ENCODE measurements around the gene PTPRC.
"Not testable (repeated sequence)": the region's sequence is repeated elsewhere in the genome, so short reads cannot be mapped to it uniquely, and the experiment has no call there.

The PTPRC gene

GRCh38 chr1:198638894-198639635, at the start of gene PTPRC:
Gene PTPRC, plus strand, starts transcription at chr1:198639040. Its CDS starts 229 bp downstream, at chr1:198639269.
- Histone ChIP-seq H3K4me3 (peak within 1 kb of the TSS in 5 of 10 experiments; percentile 55 to 80 (median 69); a peak in 10 of 20 replicates), H3K27ac (peak within 1 kb of the TSS in 8 of 11 experiments; percentile 5 to 98 (median 78); a peak in 15 of 22 replicates), H3K9ac (peak within 1 kb of the TSS in 5 of 11 experiments; percentile 63 to 94 (median 85); a peak in 10 of 22 replicates), H3K9me3 (replicated peaks in 1 of 11) (peaks cover 0 to 11% (median 0%) of the 10 kb centered on the region in 11 experiments; a peak in 4 of 22 replicates), H3K4me1 (peaks cover 9 to 67% (median 28%) of the 10 kb centered on the region in 10 experiments; a peak in 19 of 20 replicates), H3K36me3 (peaks cover 0 to 26% (median 0%) of the 10 kb centered on the region in 11 experiments; a peak in 6 of 22 replicates), H3K27me3 (no peaks in the 10 kb centered on the region), H3K4me2 (peak within 1 kb of the TSS in 10 of 11 experiments; percentile 29 to 79 (median 68); a peak in 18 of 22 replicates), H4K20me1 (peaks cover 0 to 28% (median 0%) of the 10 kb centered on the region in 11 experiments; a peak in 3 of 22 replicates)
- TF ChIP-seq Cebpa-rat (IDR thresholded peaks at IDR 0.05): no peak

- H3K27ac ChIP-seq: no peak overlapping the region
- H3K4me3 ChIP-seq: no peak overlapping the region
- H4K20me1 ChIP-seq: no peaks in the 10 kb centered on the region
- H3K27me3 ChIP-seq: no peaks in the 10 kb centered on the region
- TF ChIP-seq Cebpa-rat (IDR thresholded peaks at IDR 0.05): no peak
- H3K9ac ChIP-seq: no peak overlapping the region
- peaks cover 22 to 46% (median 36%) of the 10 kb centered on the region in 11 experiments for H3K9me3 ChIP-seq (replicated peaks in 1 of 11)
- no peaks in the 10 kb centered on the region for H3K36me3 ChIP-seq
- H3K4me1 ChIP-seq: peaks cover 3 to 6% (median 5%) of the 10 kb centered on the region in 10 experiments; a peak in 13 of 20 replicates
- no peak overlapping the region for H3K4me2 ChIP-seq
These were observed 48.4 kb upstream of the PTPRC start for GRCh38 chr1:198590454-198590853.

- peak overlapping the region in 8 of 11 experiments; percentile 16 to 43 (median 28); a peak in 14 of 22 replicates for H3K4me2 ChIP-seq
- no peaks in the 10 kb centered on the region; a peak in 1 of 22 replicates for H3K36me3 ChIP-seq
- H3K4me1 ChIP-seq: peaks cover 27 to 47% (median 42%) of the 10 kb centered on the region in 10 experiments
- H3K9ac ChIP-seq: no peak overlapping the region
- no peak for TF ChIP-seq Cebpa-rat (IDR thresholded peaks at IDR 0.05)
- no peaks in the 10 kb centered on the region for H4K20me1 ChIP-seq
- no peak overlapping the region for H3K4me3 ChIP-seq
- no peaks in the 10 kb centered on the region for H3K27me3 ChIP-seq
- no peak overlapping the region for H3K27ac ChIP-seq
- peaks cover 13 to 25% (median 17%) of the 10 kb centered on the region in 11 experiments for H3K9me3 ChIP-seq (replicated peaks in 1 of 11)
These were observed 43.1 kb upstream of the PTPRC start for GRCh38 chr1:198595765-198596164.

GRCh38 chr1:198597690-198598430, 41.0 kb upstream of the PTPRC start:
- Histone ChIP-seq H3K27me3 (no peaks in the 10 kb centered on the region), H3K9ac (peak overlapping the region in 3 of 11 experiments; percentile 10 to 39 (median 38); a peak in 2 of 22 replicates), H3K4me1 (peaks cover 40 to 50% (median 48%) of the 10 kb centered on the region in 10 experiments), H4K20me1 (no peaks in the 10 kb centered on the region), H3K4me3 (peak overlapping the region in 2 of 10 experiments; percentile 2 to 3; a peak in 2 of 20 replicates), H3K4me2 (peak overlapping the region; percentile 7 to 76 (median 65); a peak in 21 of 22 replicates), H3K9me3 (replicated peaks in 1 of 11) (peaks cover 9 to 29% (median 22%) of the 10 kb centered on the region in 11 experiments; a peak in 15 of 22 replicates), H3K27ac (peak overlapping the region in 9 of 11 experiments; percentile 52 to 80 (median 70); a peak in 18 of 22 replicates), H3K36me3 (no peaks in the 10 kb centered on the region; a peak in 1 of 22 replicates)
- TF ChIP-seq Cebpa-rat (IDR thresholded peaks at IDR 0.05): no peak

- H3K27ac ChIP-seq: peak overlapping the region in 9 of 11 experiments; percentile 52 to 80 (median 70); a peak in 19 of 22 replicates
These were observed 40.0 kb upstream of the PTPRC start for GRCh38 chr1:198598796-198599321.

GRCh38 chr1:198599749-198600148, 39.1 kb upstream of the PTPRC start:
- peaks cover 6 to 27% (median 21%) of the 10 kb centered on the region in 11 experiments; a peak in 15 of 22 replicates for H3K9me3 ChIP-seq (replicated peaks in 1 of 11)
- H3K4me2 ChIP-seq: peak overlapping the region in 9 of 11 experiments; percentile 52 to 76 (median 65); a peak in 17 of 22 replicates
- H3K27ac ChIP-seq: peak overlapping the region in 8 of 11 experiments; percentile 35 to 80 (median 72); a peak in 14 of 22 replicates
- no peak for TF ChIP-seq Cebpa-rat (IDR thresholded peaks at IDR 0.05)
- H3K9ac ChIP-seq: 0 out of 22 replicates have a peak overlapping the region, but pooled peaks of 1 of the 11 experiments have one; percentile 0
- H3K27me3 ChIP-seq: no peaks in the 10 kb centered on the region
- H3K4me3 ChIP-seq: no peak overlapping the region
- H3K4me1 ChIP-seq: peaks cover 41 to 55% (median 49%) of the 10 kb centered on the region in 10 experiments
- no peaks in the 10 kb centered on the region; a peak in 1 of 22 replicates for H3K36me3 ChIP-seq
- H4K20me1 ChIP-seq: no peaks in the 10 kb centered on the region

More at GRCh38 chr1:198598796-198599321, 40.0 kb upstream of the PTPRC start:
- TF ChIP-seq Cebpa-rat (IDR thresholded peaks at IDR 0.05): no peak
- peaks cover 7 to 27% (median 22%) of the 10 kb centered on the region in 11 experiments; a peak in 15 of 22 replicates for H3K9me3 ChIP-seq (replicated peaks in 1 of 11)
- H3K4me1 ChIP-seq: peaks cover 41 to 50% (median 48%) of the 10 kb centered on the region in 10 experiments
- H3K9ac ChIP-seq: peak overlapping the region in 5 of 11 experiments; percentile 10 to 53 (median 28); a peak in 6 of 22 replicates
- H3K36me3 ChIP-seq: no peaks in the 10 kb centered on the region; a peak in 1 of 22 replicates
- no peaks in the 10 kb centered on the region for H3K27me3 ChIP-seq
- no peak overlapping the region for H3K4me3 ChIP-seq
- H3K4me2 ChIP-seq: peak overlapping the region; percentile 52 to 76 (median 65)
- no peaks in the 10 kb centered on the region for H4K20me1 ChIP-seq

GRCh38 chr1:198600906-198601305, 37.9 kb upstream of the PTPRC start:
- Histone ChIP-seq H3K27ac (peak overlapping the region in 2 of 11 experiments; percentile 73 to 78; a peak in 1 of 22 replicates), H3K4me1 (peaks cover 38 to 56% (median 51%) of the 10 kb centered on the region in 10 experiments), H4K20me1 (no peaks in the 10 kb centered on the region), H3K9me3 (replicated peaks in 1 of 11) (peaks cover 6 to 27% (median 21%) of the 10 kb centered on the region in 11 experiments; a peak in 15 of 22 replicates), H3K36me3 (no peaks in the 10 kb centered on the region; a peak in 1 of 22 replicates), H3K4me2 (peak overlapping the region in 6 of 11 experiments; percentile 57 to 76 (median 68); a peak in 11 of 22 replicates), H3K27me3 (no peaks in the 10 kb centered on the region), H3K4me3 (no peak overlapping the region), H3K9ac (no peak overlapping the region)
- TF ChIP-seq Cebpa-rat (IDR thresholded peaks at IDR 0.05): no peak

GRCh38 chr1:198601310-198601709, 37.5 kb upstream of the PTPRC start:
- peak overlapping the region in 1 of 11 experiments; percentile 76; a peak in 3 of 22 replicates for H3K4me2 ChIP-seq
- peaks cover 38 to 58% (median 52%) of the 10 kb centered on the region in 10 experiments for H3K4me1 ChIP-seq
- not testable (repeated sequence) for H3K36me3 ChIP-seq, H3K9ac ChIP-seq, H4K20me1 ChIP-seq, H3K27me3 ChIP-seq, H3K27ac ChIP-seq, H3K4me3 ChIP-seq
- H3K9me3 ChIP-seq (replicated peaks in 1 of 11): peaks cover 6 to 26% (median 21%) of the 10 kb centered on the region in 11 experiments; a peak in 15 of 22 replicates

All from BLaER1 treated with 17β-estradiol and CSF1 and Interleukin-3, amounts not matched to agents 10 nM and 100 nM (cell line).